Esophagus muscularis mucosa (tissue), 4 donors: ENCODE data around the gene CASKIN2. TPM values are rescaled to one million over a fixed set of nuclear protein-coding genes. Genes with fewer than 3 reads are reported as not detected.

Experiments
- DNase-seq: peaks from one replicate; pipeline ENCODE4 v3.0.0-alpha.2; 2017; ENCODE audit errors: extremely low spot score
- H3K27ac ChIP-seq, 4 donors: fragments of 200-600 bp; sonication (generic); replicated peaks in 1 of 4; 1 replicate in 3 of 4; 2 replicates in 1 of 4; pipeline ENCODE4 v1.5.1; 2016 to 2019; ENCODE audit warnings: mild to moderate bottlenecking in 1 of 4
- H3K27me3 ChIP-seq, 4 donors: fragments of 200-600 bp; sonication (generic); one replicate each; pipeline versions ENCODE4 v1.5.1 to v1.6.0; 2016 to 2019
- H3K36me3 ChIP-seq, 4 donors: fragments of 200-600 bp; sonication (generic); one replicate each; pipeline ENCODE4 v1.5.1; 2016 to 2019
- H3K4me1 ChIP-seq, 4 donors: fragments of 200-600 bp; sonication (generic); one replicate each; pipeline ENCODE4 v1.5.1; 2016 to 2019
- H3K4me3 ChIP-seq, 4 donors: fragments of 200-600 bp; sonication (generic); 1 replicate in 2 of 4; 2 replicates in 2 of 4; pipeline ENCODE4 v1.5.1; 2016 to 2019; ENCODE audit warnings: mild to moderate bottlenecking in 4 of 4, moderate library complexity in 1 of 4
- H3K9me3 ChIP-seq, 4 donors: fragments of 200-600 bp; sonication (generic); 1 replicate in 3 of 4; 2 replicates in 1 of 4; pipeline ENCODE4 v1.5.1; 2016 to 2019
- EP300 ChIP-seq: sonication (generic); formaldehyde crosslinking; IDR thresholded peaks from one replicate; pipeline ENCODE4 v1.6.1; 2017; ENCODE audit warnings: antibody characterized with exemption
- POLR2A ChIP-seq: fragments of 450-650 bp; IDR thresholded peaks from one replicate; pipeline ENCODE4 v1.6.1; 2017; ENCODE audit warnings: antibody characterized with exemption, moderate library complexity, mild to moderate bottlenecking, low read depth
- POLR2AphosphoS5 ChIP-seq, 2 donors: sonication (generic); formaldehyde crosslinking; IDR thresholded peaks; one replicate each; pipeline ENCODE4 v1.6.1; 2017; ENCODE audit warnings: antibody characterized with exemption in 2 of 2
- WGBS: methylation state at CpG from one replicate; pipeline ENCODE4 v1.1.5; 2018; 5-methylcytosine and 5-hydroxymethylcytosine counted together
- intact Hi-C: fragments of 100-400 bp; cut with DNase I; formaldehyde crosslinking; loops from one replicate; pipeline ENCODE4 v1.15.1; 2023
- total RNA-seq, 4 donors: library from RNA; depleted of rRNA; stranded (reverse); fragments of >200 nt; gene quantifications; one replicate each; pipeline versions ENCODE4 v1.1.0 to v1.2.1, GENCODE V29; 2016
- TF ChIP-seq, protein P1 (sequence below), 3 experiments: fragments of 200-600 bp in 2 of 3; fragments of 450-650 bp in 1 of 3; sonication (generic) in 2 of 3; IDR thresholded peaks; one replicate each; pipeline ENCODE4 v1.5.1; 2017 to 2019; ENCODE audit warnings: antibody characterized with exemption in 3 of 3, mild to moderate bottlenecking in 2 of 3, moderate library complexity in 1 of 3

The CASKIN2 gene
- total RNA-seq, 4 donors from 2014 or later, result 16.2 to 43.5 (median 35.5) TPM

DNA sequence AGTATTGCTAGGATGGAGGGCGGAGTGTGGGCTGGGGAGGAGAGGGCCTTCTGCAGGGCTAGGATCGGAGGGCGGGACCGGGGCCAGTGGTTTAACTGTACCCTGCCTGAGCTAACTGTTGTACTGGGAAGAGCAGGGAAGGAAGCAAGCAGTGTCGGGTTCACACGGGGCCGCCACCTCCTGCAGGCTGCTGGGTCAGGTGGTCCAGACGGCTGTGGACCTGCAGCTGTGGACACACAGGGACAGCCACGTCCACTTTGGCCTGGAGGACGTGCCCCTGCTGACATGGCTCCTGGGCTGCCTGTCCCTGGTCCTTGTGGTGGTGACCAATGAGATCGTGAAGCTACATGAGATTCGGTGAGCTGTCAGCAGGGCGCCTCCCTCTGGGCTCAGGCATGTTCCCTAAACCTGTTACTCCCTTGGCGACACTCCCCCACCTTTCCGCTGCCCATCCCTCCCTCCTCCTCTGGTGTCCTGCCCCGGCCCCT, 16.6 kb downstream of the CASKIN2 start:
- TF ChIP-seq POLR2AphosphoS5 (IDR thresholded peaks at IDR 0.05) (no peak), EP300 (no peak), POLR2A (no peak)
- TF ChIP-seq, protein P1, sequence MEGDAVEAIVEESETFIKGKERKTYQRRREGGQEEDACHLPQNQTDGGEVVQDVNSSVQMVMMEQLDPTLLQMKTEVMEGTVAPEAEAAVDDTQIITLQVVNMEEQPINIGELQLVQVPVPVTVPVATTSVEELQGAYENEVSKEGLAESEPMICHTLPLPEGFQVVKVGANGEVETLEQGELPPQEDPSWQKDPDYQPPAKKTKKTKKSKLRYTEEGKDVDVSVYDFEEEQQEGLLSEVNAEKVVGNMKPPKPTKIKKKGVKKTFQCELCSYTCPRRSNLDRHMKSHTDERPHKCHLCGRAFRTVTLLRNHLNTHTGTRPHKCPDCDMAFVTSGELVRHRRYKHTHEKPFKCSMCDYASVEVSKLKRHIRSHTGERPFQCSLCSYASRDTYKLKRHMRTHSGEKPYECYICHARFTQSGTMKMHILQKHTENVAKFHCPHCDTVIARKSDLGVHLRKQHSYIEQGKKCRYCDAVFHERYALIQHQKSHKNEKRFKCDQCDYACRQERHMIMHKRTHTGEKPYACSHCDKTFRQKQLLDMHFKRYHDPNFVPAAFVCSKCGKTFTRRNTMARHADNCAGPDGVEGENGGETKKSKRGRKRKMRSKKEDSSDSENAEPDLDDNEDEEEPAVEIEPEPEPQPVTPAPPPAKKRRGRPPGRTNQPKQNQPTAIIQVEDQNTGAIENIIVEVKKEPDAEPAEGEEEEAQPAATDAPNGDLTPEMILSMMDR (IDR thresholded peaks at IDR 0.05), result no peak
- DNase-seq, result no peak
- no peaks in the 10 kb centered on the region for H3K9me3 ChIP-seq
- peaks cover 33 to 53% (median 46%) of the 10 kb centered on the region in 4 donors for H3K4me1 ChIP-seq
- H3K27ac ChIP-seq, result peak overlapping the region in 3 of 4 donors; percentile 53 to 78 (median 70)
- H3K4me3 ChIP-seq, result no peak overlapping the region
- intact Hi-C loops, result no loop called here
- peaks cover 21 to 99% (median 95%) of the 10 kb centered on the region in 4 donors for H3K36me3 ChIP-seq
- 57% methylated on average over 10 of the region's 16 CpGs for WGBS
- H3K27me3 ChIP-seq, result no peaks in the 10 kb centered on the region

DNA sequence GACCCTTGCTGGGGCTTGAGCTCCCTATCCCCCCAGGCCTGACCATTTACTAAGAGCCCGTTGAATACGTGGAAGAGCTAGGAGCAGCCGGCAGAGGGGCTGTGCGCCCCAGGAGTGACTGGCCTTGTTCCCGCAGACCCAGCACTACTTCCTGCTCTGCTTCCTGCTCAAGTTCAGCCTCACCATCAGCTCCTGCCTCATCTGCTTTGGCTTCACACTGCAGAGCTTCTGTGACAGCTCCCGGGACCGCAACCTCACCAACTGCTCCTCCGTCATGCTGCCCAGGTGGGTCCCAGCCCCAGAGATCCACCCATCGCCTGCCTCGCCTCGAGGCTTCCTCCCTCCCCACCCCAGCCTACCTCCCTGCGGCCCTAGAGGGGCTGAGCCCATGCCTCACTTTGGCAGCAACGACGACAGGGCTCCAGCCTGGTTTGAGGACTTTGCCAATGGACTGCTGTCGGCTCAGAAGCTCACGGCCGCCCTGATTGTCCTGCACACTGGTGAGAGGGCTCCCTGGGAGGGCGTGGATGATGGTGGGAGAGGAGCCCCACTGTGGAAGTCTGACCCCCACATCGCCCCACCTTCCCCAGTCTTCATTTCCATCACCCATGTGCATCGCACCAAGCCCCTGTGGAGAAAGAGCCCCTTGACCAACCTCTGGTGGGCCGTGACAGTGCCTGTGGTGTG, 17.2 kb downstream of the CASKIN2 start:
- Histone ChIP-seq H3K4me3 (no peak overlapping the region), H3K4me1 (peaks cover 33 to 52% (median 46%) of the 10 kb centered on the region in 4 donors), H3K36me3 (peaks cover 27 to 99% (median 95%) of the 10 kb centered on the region in 4 donors), H3K27ac (peak overlapping the region in 3 of 4 donors; percentile 53 to 78 (median 70)), H3K9me3 (no peaks in the 10 kb centered on the region), H3K27me3 (no peaks in the 10 kb centered on the region)
- WGBS, result 71% methylated on average over 18 of the region's 21 CpGs
- DNase-seq, result no peak
- intact Hi-C loops, result no loop called here
- TF ChIP-seq POLR2AphosphoS5 (IDR thresholded peaks at IDR 0.05) (peak in 1 of 2 donors; percentile 4), EP300 (no peak)

DNA sequence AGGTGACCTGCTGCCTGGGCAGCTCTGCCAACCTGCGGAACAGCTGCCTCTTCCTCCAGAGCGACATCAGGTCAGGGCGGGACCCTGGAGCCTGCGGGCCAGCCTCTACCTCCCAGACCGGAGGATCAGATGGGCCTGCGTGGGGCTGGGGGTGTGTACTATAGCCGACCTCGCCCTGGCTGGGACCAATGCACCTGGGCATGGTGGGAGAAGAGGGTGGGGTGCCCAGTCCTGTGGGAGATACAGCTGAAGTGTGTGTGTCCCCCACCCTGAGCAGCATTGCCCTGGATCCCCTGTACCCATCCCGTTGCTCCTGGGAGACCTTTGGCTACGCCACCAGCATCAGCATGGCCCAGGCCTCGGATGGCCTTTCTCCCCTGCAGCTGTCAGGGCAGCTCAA, 19.3 kb downstream of the CASKIN2 start:
- TF ChIP-seq POLR2A, result no peak
- TF ChIP-seq POLR2AphosphoS5 (IDR thresholded peaks at IDR 0.05), result no peak
- TF ChIP-seq, protein P1 (IDR thresholded peaks at IDR 0.05), result no peak
- TF ChIP-seq EP300, result no peak
- H3K36me3 ChIP-seq, result peaks cover 40 to 100% (median 96%) of the 10 kb centered on the region in 4 donors
- peaks cover 25 to 35% (median 34%) of the 10 kb centered on the region in 4 donors for H3K4me1 ChIP-seq
- no CpG with 5 or more reads among the region's 11 CpGs for WGBS
- DNase-seq, result no peak
- no peak overlapping the region for H3K4me3 ChIP-seq
- no peaks in the 10 kb centered on the region for H3K9me3 ChIP-seq
- H3K27me3 ChIP-seq, result no peaks in the 10 kb centered on the region
- H3K27ac ChIP-seq, result no peak overlapping the region
- intact Hi-C loops, result no loop called here

DNA sequence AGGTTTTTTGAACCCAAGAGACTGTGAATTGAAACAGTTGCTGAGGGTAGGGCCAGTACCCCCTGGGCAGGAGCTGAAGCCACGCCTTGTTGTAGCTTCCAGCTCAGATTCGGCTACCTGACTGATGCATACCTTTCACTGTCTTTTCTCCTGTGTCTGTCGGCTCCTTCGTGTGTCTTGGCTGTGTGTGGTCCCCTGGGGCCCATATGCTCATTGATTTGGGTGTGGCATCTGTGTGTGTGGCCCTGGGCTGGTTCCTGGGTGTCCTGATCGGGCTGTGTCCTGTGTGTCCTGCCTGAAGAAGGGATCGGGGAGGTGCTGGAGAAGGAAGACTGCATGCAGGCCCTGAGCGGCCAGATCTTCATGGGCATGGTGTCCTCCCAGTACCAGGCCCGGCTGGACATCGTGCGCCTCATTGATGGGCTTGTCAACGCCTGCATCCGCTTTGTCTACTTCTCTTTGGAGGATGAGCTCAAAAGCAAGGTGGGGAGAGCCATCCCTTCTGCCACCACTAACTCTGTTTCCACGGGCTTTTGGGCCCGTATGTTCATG, 20.9 kb downstream of the CASKIN2 start:
- TF ChIP-seq POLR2A, result no peak
- TF ChIP-seq POLR2AphosphoS5 (IDR thresholded peaks at IDR 0.05), result no peak
- no peak for TF ChIP-seq EP300
- TF ChIP-seq, protein P1 (IDR thresholded peaks at IDR 0.05), result no peak
- H3K4me3 ChIP-seq, result no peak overlapping the region
- peaks cover 28 to 35% (median 32%) of the 10 kb centered on the region in 4 donors for H3K4me1 ChIP-seq
- H3K9me3 ChIP-seq, result no peaks in the 10 kb centered on the region
- peaks cover 33 to 95% (median 89%) of the 10 kb centered on the region in 4 donors for H3K36me3 ChIP-seq
- WGBS, result 87% methylated on average over 10 of the region's 14 CpGs
- DNase-seq, result no peak
- H3K27me3 ChIP-seq, result no peaks in the 10 kb centered on the region
- intact Hi-C loops, result no loop called here
- no peak overlapping the region for H3K27ac ChIP-seq

DNA sequence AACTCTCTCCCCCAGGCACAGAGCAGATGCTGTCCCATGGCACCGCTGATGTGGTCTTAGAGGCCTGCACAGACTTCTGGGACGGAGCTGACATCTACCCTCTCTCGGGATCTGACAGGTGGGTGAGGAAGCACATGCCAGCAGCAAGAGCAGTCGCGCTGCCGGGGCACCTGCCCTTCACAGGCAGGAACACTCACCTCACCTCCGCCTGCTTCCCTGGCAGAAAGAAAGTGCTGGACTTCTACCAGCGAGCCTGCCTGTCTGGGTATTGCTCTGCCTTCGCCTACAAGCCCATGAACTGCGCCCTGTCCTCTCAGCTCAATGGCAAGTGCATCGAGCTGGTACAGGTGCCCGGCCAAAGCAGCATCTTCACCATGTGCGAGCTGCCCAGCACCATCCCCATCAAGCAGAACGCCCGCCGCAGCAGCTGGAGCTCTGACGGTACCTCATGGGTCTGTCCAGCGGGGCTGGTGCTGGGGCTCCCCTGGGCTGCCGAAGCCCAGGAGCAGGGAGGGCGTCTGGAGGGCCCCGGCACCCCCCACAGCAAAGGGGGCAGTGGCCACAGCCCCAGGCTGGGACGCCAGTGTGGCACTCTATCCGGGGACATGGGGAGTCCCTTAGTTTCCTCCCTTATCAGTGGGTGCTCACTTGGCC, 21.7 kb downstream of the CASKIN2 start:
- H3K9me3 ChIP-seq, result no peaks in the 10 kb centered on the region
- H3K27ac ChIP-seq, result no peak overlapping the region
- peaks cover 33 to 93% (median 84%) of the 10 kb centered on the region in 4 donors for H3K36me3 ChIP-seq
- no peak for DNase-seq
- intact Hi-C loops, result no loop called here
- TF ChIP-seq POLR2A (no peak), EP300 (no peak), POLR2AphosphoS5 (IDR thresholded peaks at IDR 0.05) (no peak)
- TF ChIP-seq, protein P1 (IDR thresholded peaks at IDR 0.05), result no peak
- no peaks in the 10 kb centered on the region for H3K27me3 ChIP-seq
- WGBS, result 98% methylated on average over 6 of the region's 23 CpGs
- H3K4me3 ChIP-seq, result no peak overlapping the region
- H3K4me1 ChIP-seq, result peaks cover 21 to 31% (median 29%) of the 10 kb centered on the region in 4 donors
